Spleen (tissue), 11 donors: Measurements from ENCODE around the gene PCDHGB5. TPM values are rescaled to one million over a fixed set of nuclear protein-coding genes. Genes with fewer than 3 reads are reported as not detected.
"Not testable (repeated sequence)": the region's sequence is repeated elsewhere in the genome, so short reads cannot be mapped to it uniquely, and the experiment has no call there.

Source experiments
- DNase-seq: peaks from one replicate; pipeline ENCODE4 v3.0.0-alpha.2; 2020
- H3K27ac ChIP-seq, 8 donors: fragments of 200-600 bp; sonication (generic) in 7 of 8; 1 replicate in 4 of 8; 2 replicates in 4 of 8; pipeline versions ENCODE4 v1.5.0 to v1.8.0; 2016 to 2021; ENCODE audit warnings: inconsistent platforms in 4 of 8, mild to moderate bottlenecking in 4 of 8, moderate library complexity in 1 of 8
- H3K27me3 ChIP-seq, 7 donors: fragments of 200-600 bp; sonication (generic) in 6 of 7; replicated peaks in 1 of 7; 1 replicate in 4 of 7; 2 replicates in 3 of 7; pipeline versions ENCODE4 v1.5.0 to v1.8.0; 2016 to 2021; ENCODE audit warnings: inconsistent platforms in 3 of 7, mild to moderate bottlenecking in 1 of 7
- H3K36me3 ChIP-seq, 6 donors: fragments of 200-600 bp; sonication (generic) in 5 of 6; 1 replicate in 4 of 6; 2 replicates in 2 of 6; pipeline versions ENCODE4 v1.5.0 to v1.8.0; 2016 to 2021; ENCODE audit warnings: inconsistent platforms in 2 of 6
- H3K4me1 ChIP-seq, 6 donors: fragments of 200-600 bp; sonication (generic) in 5 of 6; 1 replicate in 3 of 6; 2 replicates in 3 of 6; pipeline versions ENCODE4 v1.5.0 to v1.8.0; 2016 to 2021; ENCODE audit warnings: inconsistent platforms in 3 of 6
- H3K4me3 ChIP-seq, 8 donors: fragments of 200-600 bp; sonication (generic) in 7 of 8; 1 replicate in 4 of 8; 2 replicates in 4 of 8; pipeline versions ENCODE4 v1.5.0 to v1.8.0; 2016 to 2021; ENCODE audit warnings: inconsistent platforms in 4 of 8, mild to moderate bottlenecking in 4 of 8, moderate library complexity in 2 of 8
- H3K9me3 ChIP-seq, 8 donors: fragments of 200-600 bp; sonication (generic) in 7 of 8; 1 replicate in 4 of 8; 2 replicates in 4 of 8; pipeline versions ENCODE4 v1.5.0 to v1.8.0; 2016 to 2021; ENCODE audit warnings: inconsistent platforms in 4 of 8
- POLR2A ChIP-seq, 3 donors: fragments of 450-650 bp; IDR thresholded peaks; one replicate each; pipeline ENCODE4 v1.5.1; 2017; ENCODE audit warnings: antibody characterized with exemption in 3 of 3, mild to moderate bottlenecking in 1 of 3
- POLR2AphosphoS5 ChIP-seq, 3 donors: sonication (generic); formaldehyde crosslinking; IDR thresholded peaks; one replicate each; pipeline ENCODE4 v1.5.1; 2017; ENCODE audit warnings: antibody characterized with exemption in 3 of 3
- WGBS, 5 donors: extraction: QIAGEN DNeasy Blood & Tissue Kit in 3 of 5; methylation state at CpG; one replicate each; pipeline versions ENCODE4 v1.1.5 to v1.1.7; 2013 to 2018; 5-methylcytosine and 5-hydroxymethylcytosine counted together
- intact Hi-C: fragments of 100-400 bp; cut with DNase I; formaldehyde crosslinking; loops from one replicate; pipeline ENCODE4 v1.15.0; 2023; ENCODE audit warnings: low total_unique reads
- polyA plus RNA-seq, 3 donors: library from polyadenylated mRNA; stranded (reverse); fragments of 200-250 nt; gene quantifications; one replicate each; pipeline ENCODE4 v1.2.1, GENCODE V29; 2013
- total RNA-seq, 7 donors: library from RNA; depleted of rRNA in 3 of 7; stranded (reverse); fragments of >200 nt in 3 of 7; fragmentation: NEBNext Ultra II Directional in 4 of 7; extraction: Animal tissue kit (Norgen Biotek cat#: 25700) in 4 of 7; gene quantifications; one replicate each; pipeline versions ENCODE4 v1.1.0 to v1.2.1, GENCODE V29; 2016 to 2021
- TF ChIP-seq, protein P1 (sequence below), 11 experiments: fragments of 200-600 bp in 7 of 11; fragments of 450-650 bp in 4 of 11; sonication (generic) in 4 of 11; IDR thresholded peaks in 8 of 11; conservative IDR thresholded peaks in 3 of 11; 1 replicate in 7 of 11; 2 replicates in 4 of 11; pipeline versions ENCODE4 v1.4.0 to v1.8.0; 2016 to 2021; ENCODE audit warnings: antibody characterized with exemption in 11 of 11, inconsistent platforms in 4 of 11, mild to moderate bottlenecking in 1 of 11
- donor health status: healthy with polysubstance abuse.
- donor health status: DM: no; HTN: no; CAD: no; lungs with moderate emphysema.
- donor health status: DM: no; HTN: no; CAD: no.
- donor health status: Bipolar disorder and iron deficiency.
- donor health status: healthy.
- donor health status: DM: no; HTN: no; CAD: no.
- donor health status: DM: yes; HTN: yes; CAD: no.

Gene PCDHGB5
- total and polyA plus RNA-seq, 10 donors, result 0.07 to 8.0 (median 5.1) TPM

DNA sequence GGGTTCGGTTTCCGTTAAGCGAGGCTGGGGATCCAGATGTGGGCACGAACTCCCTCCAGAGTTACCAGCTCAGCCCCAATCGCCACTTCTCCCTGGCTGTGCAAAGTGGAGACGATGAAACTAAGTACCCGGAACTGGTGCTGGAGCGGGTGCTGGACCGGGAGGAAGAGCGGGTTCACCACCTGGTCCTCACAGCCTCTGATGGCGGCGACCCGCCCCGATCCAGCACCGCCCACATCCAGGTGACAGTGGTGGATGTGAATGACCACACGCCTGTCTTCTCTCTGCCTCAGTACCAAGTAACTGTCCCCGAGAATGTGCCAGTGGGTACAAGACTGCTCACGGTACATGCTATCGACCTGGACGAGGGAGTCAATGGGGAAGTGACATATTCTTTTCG is 14.4 kb upstream of the PCDHGB5 start:
- Histone ChIP-seq H3K36me3 (no peaks in the 10 kb centered on the region), H3K4me3 (peak overlapping the region in 2 of 8 donors; percentile 19 to 44), H3K9me3 (peaks cover 0 to 98% (median 96%) of the 10 kb centered on the region in 8 donors), H3K27me3 (peaks cover 0 to 78% (median 20%) of the 10 kb centered on the region in 7 donors), H3K27ac (no peak overlapping the region), H3K4me1 (no peaks in the 10 kb centered on the region)
- TF ChIP-seq POLR2AphosphoS5 (IDR thresholded peaks at IDR 0.05) (no peak), POLR2A (IDR thresholded peaks at IDR 0.05) (no peak)
- TF ChIP-seq, protein P1, sequence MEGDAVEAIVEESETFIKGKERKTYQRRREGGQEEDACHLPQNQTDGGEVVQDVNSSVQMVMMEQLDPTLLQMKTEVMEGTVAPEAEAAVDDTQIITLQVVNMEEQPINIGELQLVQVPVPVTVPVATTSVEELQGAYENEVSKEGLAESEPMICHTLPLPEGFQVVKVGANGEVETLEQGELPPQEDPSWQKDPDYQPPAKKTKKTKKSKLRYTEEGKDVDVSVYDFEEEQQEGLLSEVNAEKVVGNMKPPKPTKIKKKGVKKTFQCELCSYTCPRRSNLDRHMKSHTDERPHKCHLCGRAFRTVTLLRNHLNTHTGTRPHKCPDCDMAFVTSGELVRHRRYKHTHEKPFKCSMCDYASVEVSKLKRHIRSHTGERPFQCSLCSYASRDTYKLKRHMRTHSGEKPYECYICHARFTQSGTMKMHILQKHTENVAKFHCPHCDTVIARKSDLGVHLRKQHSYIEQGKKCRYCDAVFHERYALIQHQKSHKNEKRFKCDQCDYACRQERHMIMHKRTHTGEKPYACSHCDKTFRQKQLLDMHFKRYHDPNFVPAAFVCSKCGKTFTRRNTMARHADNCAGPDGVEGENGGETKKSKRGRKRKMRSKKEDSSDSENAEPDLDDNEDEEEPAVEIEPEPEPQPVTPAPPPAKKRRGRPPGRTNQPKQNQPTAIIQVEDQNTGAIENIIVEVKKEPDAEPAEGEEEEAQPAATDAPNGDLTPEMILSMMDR (IDR thresholded peaks at IDR 0.05 in 8 of 11, conservative IDR thresholded peaks at IDR 0.05 in 3 of 11), result no peak
- WGBS, 5 donors, result 34 to 47% (median 41%) methylated on average over 13 to 21 of the region's 21 CpGs
- intact Hi-C loops, result no loop called here
- DNase-seq, result no peak

DNA sequence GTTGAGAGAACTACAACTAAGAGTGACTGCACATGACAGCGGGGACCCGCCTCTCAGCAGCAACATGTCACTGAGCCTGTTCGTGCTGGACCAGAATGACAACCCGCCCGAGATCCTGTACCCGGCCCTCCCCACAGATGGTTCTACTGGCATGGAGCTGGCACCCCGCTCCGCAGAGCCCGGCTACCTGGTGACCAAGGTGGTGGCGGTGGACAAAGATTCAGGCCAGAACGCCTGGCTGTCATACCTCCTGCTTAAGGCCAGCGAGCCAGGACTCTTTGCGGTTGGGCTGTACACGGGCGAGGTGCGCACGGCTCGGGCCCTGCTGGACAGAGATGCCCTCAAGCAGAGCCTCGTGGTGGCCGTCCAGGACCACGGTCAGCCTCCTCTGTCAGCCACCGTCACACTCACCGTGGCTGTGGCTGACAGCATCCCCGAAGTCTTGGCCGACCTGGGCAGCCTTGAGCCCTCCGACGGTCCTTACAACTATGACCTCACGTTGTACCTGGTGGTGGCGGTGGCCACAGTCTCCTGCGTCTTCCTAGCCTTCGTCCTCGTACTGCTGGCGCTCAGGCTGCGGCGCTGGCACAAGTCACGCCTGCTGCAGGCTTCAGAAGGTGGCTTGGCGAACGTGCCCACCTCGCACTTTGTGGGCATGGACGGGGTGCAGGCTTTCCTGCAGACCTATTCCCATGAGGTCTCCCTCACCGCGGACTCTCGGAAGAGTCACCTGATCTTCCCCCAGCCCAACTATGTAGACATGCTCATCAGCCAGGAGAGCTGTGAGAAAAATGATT is 13.1 kb upstream of the PCDHGB5 start:
- TF ChIP-seq POLR2AphosphoS5 (IDR thresholded peaks at IDR 0.05) (no peak), POLR2A (IDR thresholded peaks at IDR 0.05) (no peak)
- TF ChIP-seq, protein P1 (IDR thresholded peaks at IDR 0.05 in 8 of 11, conservative IDR thresholded peaks at IDR 0.05 in 3 of 11), result no peak
- peaks cover 0 to 90% (median 25%) of the 10 kb centered on the region in 7 donors for H3K27me3 ChIP-seq
- H3K4me3 ChIP-seq, result no peak overlapping the region
- peaks cover 0 to 5% (median 0%) of the 10 kb centered on the region in 6 donors for H3K36me3 ChIP-seq
- intact Hi-C loops, result no loop called here
- no peaks in the 10 kb centered on the region for H3K4me1 ChIP-seq
- WGBS, 5 donors, result 45 to 60% (median 52%) methylated on average over 26 to 43 of the region's 43 CpGs
- H3K27ac ChIP-seq, result no peak overlapping the region
- H3K9me3 ChIP-seq, result peaks cover 0 to 98% (median 96%) of the 10 kb centered on the region in 8 donors
- no peak for DNase-seq

DNA sequence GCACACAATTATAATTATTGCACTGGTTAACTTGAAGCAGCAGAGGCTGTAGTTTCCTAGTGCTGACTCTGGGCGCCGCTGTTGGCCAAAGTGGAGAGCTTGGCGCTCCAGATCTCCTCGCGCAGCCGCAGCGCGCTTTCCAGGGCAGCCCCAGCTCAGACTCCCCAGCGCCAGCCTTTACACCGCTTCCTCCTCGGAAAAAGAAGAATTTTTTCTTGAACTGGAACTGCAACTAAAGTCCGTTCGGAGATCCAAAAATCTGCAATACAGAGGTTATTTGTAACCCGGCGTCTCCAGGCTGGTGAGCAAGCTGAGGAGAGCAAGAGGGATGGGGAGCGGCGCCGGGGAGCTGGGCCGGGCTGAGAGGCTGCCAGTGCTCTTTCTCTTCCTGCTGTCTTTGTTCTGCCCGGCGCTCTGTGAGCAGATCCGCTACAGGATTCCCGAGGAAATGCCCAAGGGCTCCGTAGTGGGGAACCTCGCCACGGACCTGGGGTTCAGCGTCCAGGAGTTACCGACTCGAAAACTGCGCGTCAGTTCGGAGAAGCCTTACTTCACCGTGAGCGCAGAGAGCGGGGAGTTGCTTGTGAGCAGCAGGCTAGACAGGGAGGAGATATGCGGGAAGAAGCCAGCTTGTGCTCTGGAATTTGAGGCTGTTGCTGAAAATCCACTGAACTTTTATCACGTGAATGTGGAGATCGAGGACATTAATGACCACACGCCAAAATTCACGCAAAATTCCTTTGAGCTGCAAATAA is 10.0 kb upstream of the PCDHGB5 start, which contains the start of gene PCDHGB4:
Gene PCDHGB4, plus strand, starts transcription at position 142 of the 755 bp plus-strand sequence. Its CDS starts 187 bp downstream, at position 329.
- TF ChIP-seq, protein P1 (IDR thresholded peaks at IDR 0.05 in 8 of 11, conservative IDR thresholded peaks at IDR 0.05 in 3 of 11), result peak in 4 of 11 experiments; percentile 19 to 33 (median 26)
- Histone ChIP-seq H3K4me3 (peak within 1 kb of the TSS in 2 of 8 donors; percentile 2 to 50), H3K9me3 (peaks cover 0 to 97% (median 96%) of the 10 kb centered on the region in 8 donors), H3K27me3 (peaks cover 0 to 96% (median 16%) of the 10 kb centered on the region in 7 donors)
- intact Hi-C loops, H3K4me1 ChIP-seq, DNase-seq, H3K36me3 ChIP-seq, H3K27ac ChIP-seq: not testable (repeated sequence)
- WGBS, 5 donors, result 12 to 20% (median 16%) methylated on average over 19 to 21 of the region's 40 CpGs
